CD4-positive, alpha-beta T cell treated with Interleukin-10 for 1 hour (primary cell): ENCODE measurements around the gene EMC8.
"Not testable (repeated sequence)": the region's sequence is repeated elsewhere in the genome, so short reads cannot be mapped to it uniquely, and the experiment has no call there.

Experiments
- DNase-seq: peaks from one replicate; pipeline ENCODE4 v3.0.0-alpha.2; 2020

The EMC8 gene

DNA sequence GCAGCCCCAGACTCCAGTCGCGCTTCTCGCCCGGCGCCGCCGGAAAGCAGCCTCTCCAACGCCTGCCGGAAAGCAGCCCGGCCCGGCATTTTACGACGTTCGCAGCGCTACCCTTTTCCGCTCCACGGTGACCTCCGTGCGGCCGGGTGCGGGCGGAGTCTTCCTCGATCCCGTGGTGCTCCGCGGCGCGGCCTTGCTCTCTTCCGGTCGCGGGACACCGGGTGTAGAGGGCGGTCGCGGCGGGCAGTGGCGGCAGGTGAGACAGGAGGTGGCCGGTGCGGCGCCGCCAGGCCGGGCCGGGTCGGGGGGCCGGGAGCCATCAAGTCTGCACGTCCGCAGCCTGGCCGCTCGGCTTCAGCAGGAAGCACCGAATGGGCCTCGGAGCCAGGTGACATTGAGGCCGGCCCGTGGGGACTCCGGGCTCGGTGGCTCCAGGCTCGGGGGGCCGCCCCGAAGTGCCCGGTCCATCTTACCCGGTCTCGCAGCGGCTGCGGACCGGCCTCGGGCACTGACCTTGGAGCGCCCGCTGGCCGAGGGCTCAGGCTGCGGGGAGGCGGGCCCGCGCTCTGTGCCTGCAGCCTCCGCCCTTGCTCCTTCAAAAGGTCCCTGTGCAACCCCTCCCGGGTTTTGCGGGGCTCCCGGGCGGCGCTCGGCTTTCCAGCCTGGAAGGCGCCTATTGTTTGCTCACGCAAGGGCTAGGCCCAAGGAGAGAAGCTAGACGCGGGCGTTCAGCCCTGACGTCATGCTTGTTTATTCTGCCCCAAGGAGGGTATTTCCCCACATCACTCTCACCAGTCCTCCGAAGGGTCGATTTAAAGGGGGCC, at the start of gene EMC8, which contains the start of gene COX4I1:
Gene EMC8, minus strand, starts transcription at position 48 of the 824 bp plus-strand sequence. CDS start 249 bp downstream, outside the sequence.
Gene COX4I1, plus strand, starts transcription at position 199 of the 824 bp plus-strand sequence. CDS start 1,511 bp downstream, outside the sequence.
- DNase-seq: peak; percentile 93

DNA sequence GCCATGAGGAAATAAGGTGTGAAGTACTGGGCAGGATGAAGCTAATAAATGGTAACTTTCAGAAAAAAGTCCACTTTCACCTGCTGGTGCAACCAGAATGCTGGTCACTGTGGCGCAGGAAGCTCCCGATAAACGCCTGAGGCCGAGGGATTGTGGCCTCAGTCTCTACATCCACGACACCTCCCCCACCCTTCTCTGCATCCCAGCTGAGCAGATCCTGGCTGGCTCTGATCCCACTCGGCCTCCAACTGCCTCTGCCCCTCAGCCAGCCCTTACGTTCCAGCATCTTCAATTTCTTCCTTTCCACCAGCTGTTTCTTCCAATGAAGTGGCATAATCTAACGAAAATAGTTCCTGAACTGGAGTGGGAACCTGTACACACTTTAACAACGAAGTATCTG, 49.6 kb upstream of the EMC8 start:
- DNase-seq: no peak

DNA sequence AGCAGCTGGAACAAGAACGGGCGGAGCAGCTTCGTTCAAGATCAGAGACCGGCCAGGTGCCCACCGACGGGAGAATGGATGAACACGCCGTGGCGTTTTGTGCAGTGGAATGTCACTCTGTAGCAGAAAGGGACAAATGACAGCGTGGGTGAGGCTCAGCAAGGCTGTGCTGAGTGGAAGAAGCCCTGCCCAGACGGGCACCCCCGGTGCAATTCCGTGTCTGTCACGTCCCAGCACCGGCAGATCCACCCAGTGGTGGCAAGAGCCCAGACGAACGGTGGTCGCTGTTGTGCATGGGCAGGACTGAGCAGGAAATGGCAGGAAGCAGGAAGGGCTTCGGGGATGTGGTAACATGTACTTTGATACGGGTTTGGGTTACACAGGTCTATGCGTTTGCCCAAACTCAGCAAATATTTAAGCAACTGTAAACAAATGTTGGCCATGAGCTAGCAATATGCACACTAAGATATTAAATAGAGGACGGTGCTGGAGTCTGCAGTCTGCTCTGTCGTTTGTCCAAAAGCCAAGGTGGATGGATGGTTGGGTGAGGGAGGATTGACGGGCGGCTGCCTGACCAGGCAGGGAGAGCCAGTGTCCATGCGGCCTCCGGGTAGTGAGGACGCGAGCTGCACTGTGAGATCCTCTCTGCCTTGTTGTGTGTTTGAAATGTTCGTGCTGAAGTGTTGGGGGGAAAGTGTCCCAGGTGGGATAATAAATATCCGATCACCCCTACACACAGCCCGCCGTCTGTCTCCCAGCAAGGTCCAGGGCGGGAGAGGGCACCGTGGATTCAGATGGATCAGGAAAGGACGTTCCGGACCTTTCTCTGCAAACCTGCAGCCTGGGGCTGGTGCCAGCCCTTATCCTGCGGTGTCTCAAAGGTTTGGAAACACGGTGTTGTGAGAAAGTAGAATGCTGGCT, 48.6 kb upstream of the EMC8 start:
- no peak for DNase-seq

DNA sequence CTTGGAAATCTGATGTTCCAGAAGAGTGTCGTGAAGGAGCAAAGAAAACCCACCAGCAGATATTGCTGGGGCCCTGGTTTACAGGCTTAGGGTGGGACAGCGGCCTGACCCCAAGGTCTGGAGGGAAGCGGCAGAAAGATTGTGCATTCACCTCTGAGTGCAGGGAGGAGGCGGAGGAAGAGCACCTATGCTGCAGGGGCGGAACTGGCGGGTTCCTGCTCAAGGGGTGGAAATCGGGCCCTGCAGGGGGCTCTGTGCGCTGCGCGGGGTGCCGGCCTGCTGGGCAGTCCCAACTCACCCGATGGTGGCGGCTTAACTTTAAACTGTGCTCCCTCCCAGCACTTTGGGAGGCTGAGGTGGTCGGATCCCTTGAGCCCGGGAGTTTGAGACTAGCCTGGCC, 47.7 kb upstream of the EMC8 start:
- DNase-seq: no peak

DNA sequence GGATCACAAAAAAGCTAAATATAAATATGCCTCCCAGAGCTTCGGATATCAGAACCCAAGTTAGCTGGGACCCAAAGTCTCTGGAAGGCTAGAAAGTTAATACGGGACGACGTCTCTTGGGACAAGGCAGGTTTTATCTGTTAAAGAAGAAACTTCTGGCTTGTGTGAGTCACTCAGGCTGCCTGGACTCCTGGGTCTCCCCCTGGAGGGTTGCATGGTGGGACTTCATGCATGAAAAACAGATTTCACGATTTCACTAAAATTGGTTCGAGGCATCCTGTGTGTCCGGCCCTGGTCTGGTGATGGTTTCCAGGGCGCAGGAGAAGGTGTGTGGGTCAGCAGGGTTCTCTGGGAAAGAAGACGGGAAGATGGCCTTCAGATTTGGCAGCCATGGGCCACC, 47.1 kb upstream of the EMC8 start:
- no peak for DNase-seq

DNA sequence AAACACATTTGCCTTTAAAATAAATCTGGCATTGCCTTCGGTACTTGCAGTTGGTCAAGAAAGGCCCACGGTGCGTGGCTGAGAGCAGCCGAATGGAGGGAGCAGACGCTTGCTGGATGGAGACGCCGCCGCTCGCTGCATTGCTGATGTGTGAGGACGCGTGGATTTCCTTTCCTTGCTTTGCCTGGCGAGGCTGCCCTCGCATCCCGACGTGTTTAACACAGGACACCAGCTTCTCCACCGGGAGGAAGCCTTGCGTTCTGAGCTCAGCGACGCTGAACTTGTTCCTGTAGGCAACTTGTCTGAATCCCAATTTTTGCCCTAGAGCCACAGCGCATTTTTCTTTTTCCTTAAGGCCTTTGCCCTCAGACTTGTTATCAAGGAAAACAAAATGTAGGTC, 45.9 kb upstream of the EMC8 start:
- no peak for DNase-seq

DNA sequence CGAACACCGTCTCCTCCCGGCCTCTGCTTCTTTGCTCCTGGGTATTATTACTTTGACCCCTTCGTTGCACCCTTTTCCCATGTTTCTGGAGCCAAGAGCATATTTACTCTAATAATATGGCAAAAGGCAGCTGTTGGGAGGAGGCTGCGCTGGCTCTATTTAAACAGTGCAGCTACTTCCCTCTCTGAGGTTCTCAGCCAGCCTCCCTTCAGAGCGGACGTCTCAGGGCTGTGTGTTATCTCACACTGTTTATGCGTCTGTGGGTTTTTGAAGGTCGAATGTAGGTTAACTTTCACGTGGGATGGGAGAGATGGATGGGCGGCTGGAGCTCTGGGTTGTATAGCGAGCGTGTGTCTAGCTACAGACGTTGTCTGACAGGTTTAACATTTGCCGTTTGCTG, 45.4 kb upstream of the EMC8 start:
- DNase-seq: no peak

DNA sequence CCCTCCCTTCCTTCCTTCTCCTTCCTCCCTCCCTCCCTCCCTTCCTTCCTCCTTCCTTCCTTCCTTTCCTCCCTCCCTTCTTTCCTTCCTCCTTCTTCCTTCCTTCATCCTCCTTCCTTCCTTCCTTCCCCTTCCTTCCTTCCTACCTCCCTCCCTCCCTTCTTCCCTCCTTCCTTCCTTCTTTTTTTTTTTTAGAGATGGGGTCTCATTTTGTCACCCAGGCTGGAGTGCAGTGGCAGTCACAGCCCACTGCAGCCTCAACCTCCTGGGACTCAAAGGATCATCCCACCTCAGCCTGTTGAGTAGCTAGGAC, 44.8 kb upstream of the EMC8 start:
- DNase-seq: no peak

DNA sequence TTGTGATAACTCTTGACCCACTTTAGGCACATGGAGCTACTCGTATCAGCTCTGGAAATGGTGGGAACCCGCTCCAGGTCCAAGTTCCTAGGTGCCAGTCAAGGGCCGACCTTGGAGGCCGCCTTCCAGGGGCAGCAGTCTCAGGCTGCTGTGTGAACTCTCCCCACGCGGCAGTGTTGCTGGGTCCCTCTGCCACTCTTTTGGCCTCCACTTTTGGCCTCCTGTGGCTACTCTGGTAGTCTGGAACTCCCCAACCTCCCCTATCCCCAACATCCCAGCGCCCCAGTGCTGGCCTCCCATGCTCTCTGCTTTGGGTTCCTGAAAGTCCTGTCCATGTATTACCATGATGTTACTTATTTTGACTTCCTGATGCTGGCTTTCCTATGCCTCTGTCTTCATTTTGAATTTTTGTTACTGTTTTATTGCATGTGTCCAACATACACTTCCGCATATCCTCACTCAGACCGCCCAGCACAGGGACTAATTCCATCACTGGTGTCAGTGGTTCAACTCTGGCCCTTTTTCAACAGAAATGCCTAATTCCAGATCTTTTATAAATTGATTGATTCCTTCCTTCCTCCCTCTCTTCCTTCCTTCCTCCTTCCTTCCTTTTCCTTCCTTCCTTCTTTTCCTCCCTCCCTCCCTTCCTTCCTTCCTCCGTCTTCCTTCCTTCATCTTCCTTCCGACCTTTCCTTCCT, 44.3 kb upstream of the EMC8 start:
- DNase-seq: no peak

DNA sequence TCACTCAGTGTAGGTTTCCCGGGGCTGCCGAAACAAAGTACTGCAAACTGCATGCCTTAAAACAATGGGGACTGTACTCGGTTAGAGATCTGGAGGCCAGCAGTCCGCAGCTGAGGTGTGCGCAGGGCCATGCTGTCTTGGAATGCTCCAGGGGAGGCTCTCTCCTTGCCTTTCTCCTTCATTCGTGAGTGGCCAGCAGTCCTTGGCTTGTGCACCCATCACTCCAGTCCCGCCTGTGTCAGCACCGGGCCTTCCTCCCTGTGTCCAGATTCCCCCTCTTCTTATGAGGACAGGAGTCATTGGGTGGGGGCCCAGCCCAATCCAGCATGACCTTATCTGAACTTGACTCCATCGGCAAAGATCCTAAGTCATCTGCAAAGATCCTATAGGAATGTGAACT, 43.5 kb upstream of the EMC8 start:
- DNase-seq: no peak

DNA sequence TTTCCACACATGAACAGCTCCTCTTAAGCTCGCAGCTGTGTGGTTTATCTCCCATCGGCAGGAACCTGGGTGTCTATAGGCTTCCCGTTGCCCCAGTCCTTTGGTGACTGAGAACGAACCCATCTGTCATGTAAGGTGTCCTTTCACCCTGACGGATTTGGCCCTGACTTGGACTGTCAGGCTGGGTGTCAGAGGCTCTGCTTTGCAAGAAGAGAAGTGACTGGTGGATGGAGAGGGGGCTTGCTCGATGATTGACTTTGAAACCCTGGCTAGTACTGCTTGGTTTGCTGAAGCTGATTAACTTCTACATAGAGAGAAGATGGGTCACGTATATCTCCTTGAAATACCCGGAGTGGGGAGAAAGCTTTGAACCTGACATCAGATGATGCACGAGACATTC, 43.1 kb upstream of the EMC8 start:
- no peak for DNase-seq

DNA sequence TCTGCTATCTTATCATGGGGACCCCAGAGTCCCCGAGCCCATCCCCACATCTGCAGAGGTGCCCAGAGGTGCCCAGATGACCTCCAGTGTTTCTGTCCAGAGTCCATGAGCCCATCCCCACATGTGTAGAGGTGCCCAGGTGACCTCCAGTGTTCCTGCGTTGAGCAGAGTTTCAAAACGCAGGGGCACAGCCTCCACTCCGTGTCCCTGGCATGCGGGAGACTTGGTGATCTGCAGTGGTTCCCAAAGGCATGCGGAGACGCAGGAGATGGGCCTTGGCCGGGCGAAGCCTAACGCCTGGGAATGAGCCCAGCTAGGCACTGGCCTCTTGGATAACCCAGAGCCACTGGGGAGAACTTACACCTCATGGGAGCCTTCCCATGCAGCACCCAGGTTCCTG, 41.5 kb upstream of the EMC8 start:
- no peak for DNase-seq

DNA sequence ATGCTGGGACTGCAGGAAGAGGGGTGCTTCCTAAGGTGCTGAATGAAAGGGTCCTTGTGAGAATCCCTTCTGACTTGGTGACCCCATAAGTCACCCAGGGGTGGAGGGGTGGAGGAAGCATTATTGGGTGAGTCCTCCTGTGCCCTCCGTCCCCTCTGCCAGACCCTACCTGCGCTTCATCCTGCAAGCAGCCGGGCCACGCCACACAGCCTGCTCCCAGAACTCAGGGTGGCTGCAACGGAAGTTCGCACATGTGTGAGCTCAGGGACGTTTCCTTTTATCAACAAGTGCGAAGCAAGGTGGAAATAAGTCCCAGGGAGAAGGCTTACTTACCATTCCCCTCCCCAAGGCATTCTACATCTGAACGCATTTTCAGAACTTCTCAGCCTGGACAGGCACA, 41.1 kb upstream of the EMC8 start:
- no peak for DNase-seq

DNA sequence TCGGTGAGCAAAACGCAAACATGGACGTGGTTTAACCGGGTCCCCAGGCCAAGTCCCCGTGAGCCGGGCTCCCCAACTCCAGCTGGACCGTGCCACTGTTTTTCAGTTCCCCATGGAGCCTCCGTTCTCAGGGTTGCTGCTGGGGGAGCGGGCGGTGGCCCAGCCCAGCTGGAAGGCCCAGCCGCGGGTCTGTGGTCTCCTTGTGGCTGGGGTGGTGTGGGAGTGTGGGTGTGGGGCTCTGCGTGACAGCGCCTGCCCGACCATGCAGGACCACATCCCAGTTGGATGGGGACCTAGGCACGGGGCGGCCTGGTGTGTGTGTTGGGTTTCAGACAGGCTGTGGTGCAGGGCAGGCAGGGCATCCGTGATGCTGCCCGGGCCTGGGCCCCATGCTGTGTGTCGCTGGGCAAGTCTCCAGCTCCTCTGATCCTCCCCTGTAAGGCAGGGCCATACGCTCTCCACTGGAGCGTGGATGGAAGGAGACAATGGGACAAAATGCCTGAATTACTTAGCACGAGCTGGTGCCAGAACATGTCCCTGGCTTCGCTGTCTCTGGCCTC, 40.4 kb upstream of the EMC8 start:
- no peak for DNase-seq

DNA sequence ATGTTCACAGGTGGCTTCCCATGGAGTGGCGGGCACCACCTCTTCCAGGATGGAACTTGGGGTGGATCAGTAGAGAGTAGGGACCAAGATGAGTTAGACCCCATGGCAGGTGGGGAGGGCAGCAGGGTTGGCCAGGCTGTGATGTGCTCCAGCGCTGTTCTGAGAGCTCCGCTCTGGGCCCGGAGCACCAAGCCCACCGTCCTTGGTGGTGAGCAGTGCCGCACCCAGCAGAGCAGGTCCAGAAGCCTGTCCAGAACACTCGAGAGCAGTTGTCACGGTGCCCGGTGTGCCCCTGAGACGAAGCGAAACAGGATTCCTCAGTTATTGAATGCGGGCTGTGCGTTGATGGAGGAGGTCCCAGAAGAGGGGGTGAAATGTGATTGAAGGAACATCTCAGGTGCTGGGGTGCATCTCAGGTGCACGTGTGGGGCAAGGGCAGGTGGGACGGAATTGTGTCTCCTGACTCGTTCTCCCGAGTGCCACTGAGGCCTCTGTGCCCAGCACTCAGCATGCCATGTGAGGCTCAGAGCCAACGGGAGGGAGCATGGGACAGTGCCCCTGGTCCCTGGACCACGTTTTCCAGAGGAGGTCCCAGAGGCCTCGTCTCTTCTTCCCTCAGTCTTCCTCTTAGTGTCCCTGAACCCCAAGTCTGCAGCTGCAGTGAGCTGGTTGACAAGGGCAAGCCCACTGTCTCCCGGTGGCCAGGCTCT, 39.7 kb upstream of the EMC8 start:
- no peak for DNase-seq

DNA sequence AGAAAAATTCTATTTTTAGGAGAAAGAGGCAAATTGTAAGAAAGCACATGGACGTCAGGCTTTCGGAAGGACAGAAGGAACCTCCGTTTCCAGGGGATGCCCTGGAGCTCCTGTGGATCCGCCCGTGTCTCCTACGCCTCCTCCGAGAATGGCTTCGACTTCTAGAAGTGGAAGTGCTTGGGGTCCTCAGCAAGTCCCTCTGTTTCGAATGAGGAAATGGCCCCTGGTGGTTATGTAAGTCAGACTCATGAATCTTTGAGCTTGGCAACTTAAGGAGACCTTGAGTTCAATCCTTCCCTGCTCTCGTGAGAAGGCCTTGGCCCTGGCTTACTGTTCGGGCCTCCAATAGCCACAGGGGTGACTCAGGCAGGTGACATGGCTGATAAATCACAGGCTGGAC, 39.0 kb upstream of the EMC8 start:
- DNase-seq: no peak

DNA sequence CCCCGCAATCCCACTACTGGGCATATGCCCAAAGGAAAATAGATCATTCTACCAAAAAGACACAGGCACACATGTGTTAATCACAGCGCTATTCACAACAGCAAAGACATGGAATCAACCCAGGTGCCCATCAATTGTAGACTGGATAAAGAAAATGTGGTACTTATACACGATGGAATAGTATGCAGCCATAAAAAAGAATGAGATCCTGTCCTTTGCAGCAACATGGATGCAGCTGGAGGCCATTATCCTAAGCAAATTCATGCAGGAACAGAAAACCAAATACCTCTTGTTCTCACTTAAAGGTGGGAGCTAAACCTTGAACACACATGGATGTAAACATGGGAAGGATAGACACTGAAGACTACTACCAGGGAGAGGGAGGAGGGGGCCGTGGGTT, 38.3 kb upstream of the EMC8 start:
- not testable (repeated sequence) for DNase-seq

DNA sequence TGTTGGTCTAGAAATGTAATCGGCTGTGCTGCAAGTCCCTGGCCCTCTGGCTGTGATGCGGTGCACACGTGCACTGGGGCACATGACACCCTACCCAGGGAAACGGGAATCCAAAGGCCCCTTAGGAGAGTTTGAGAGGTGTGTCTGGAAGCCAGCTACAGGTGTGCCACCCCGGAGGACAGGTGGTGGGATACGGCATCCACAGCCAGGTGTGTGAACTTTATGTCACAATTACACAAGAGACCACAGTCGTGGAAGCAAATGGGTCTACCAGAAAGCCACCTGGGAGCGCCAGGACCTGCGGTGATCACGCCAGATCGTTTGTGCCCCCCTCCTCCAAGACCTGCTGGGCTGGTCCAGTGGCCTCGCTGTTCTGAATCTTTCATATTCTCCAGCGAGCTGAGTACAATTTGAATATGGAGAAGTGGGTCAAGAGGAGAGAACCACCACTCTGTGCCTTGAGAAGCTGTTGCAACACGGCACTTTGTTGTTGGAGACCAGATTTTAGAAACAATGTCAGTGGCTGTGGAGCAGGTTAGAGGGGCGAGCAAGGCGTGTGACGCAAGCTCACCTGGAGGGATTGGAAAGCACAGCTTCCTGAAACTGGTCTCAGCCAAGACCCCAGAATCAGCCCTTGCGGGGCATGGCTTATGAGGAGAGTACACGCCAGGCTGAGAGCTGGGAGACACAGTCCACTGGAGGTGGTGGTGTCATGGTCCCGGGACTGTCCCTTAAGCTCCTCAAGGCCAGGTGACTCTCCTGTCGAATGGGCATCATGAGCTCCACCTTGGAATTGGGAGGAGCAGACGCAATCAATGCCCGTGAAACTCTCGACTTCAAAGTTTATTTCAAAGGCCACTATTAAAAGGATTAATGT, 37.6 kb upstream of the EMC8 start:
- no peak for DNase-seq

DNA sequence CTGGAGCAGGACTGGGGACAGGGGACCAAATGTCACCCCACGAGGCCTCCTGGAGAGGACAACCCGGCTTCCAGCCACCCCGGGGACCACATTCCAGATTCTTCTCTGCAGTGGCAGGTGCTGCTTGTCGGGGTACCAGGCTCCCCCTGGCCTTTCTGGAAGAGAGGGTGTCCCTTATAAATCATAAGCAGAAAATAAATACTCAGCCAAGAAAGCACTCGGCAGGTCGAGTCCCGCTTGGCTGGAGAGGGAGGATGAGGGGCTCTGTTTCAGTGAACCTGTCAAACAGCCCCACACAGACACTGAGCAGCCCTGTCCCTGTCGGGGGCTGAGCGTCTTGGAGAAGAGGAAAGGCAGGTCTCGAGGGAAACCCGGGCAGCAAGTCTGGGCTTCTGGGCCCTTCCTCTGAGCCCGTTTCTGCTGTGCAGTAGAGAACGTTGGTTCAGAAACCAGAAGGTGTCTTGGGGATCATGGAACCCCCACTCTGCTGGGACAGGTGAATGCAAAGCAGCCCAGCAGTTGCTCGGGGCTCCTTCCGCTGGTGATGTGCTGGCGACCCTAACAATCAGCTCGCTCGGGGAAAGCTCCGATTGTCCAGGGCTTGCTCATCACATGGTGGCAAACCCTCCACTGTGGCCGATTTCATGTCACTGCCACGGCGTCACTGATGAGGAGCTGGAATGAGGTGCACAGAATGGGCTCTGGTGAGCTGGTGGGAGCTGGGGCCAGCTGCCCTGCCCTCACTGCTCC, 36.8 kb upstream of the EMC8 start:
- no peak for DNase-seq

DNA sequence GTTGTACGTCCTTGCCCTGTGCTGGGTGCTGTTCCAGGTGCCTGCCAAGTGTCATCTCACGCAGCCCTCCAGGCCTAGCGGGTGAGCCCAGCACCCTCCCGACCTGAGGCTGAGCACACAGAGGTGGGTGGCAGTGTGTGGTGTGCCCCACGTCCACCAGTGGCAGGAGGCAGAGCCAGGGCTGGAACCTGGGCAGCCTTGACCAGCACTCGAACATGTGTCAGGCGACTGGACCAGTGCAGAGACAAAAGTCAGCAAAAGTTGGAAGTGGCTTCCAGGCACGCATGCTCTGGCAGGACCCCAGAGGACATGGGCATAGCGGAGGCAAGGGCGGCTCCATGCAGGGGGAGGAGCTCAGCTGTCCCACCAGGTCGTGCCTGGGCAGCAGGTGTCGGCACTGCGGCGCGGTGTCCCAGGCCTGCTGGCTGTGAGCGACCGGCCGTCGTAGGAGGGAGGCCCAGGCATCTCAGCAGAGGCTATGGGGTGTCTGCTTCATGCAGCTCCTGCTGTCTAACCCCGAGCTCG, 35.9 kb upstream of the EMC8 start:
- no peak for DNase-seq
